B cell (primary cell): ENCODE data around the gene EIF4E2. TPM values are rescaled to one million over a fixed set of nuclear protein-coding genes. Genes with fewer than 3 reads are reported as not detected.

ENCODE experiments used
- ATAC-seq: fragments of 200-7000 bp; cut with Tn5 transposase; one replicate; pipeline ENCODE4 v1.10.0; 2021; ENCODE audit warnings: low read depth, mild to moderate bottlenecking, moderate number of reproducible peaks, moderate library complexity
- CTCF ChIA-PET: fragments of 350-600 bp; sonication (Branson Sonifier 250); formaldehyde crosslinking; loops from one replicate; lab custom pipeline; 2021; ENCODE audit warnings: antibody characterized with exemption, inconsistent platforms; lab: Charles Lee
- POLR2A ChIA-PET: fragments of 350-600 bp; sonication (Branson Sonifier 250); formaldehyde crosslinking; loops from one replicate; lab custom pipeline; 2021; ENCODE audit warnings: antibody characterized with exemption; lab: Charles Lee
- DNase-seq: peaks from one replicate; pipeline ENCODE4 v3.0.0; 2013
- H2AFZ ChIP-seq: 2 replicates; pipeline ENCODE4 v1.6.1; 2012; ENCODE audit warnings: mild to moderate bottlenecking, low read depth, low read length; ENCODE audit not compliant: insufficient read depth, poor library complexity, severe bottlenecking
- H3K27ac ChIP-seq, 2 donors: 1 replicate in 1 of 2; 2 replicates in 1 of 2; pipeline ENCODE4 v1.5.1; 2012 to 2013; ENCODE audit warnings: low read length in 2 of 2, mild to moderate bottlenecking in 2 of 2, moderate library complexity in 1 of 2
- H3K27me3 ChIP-seq, 4 experiments: fragments of 200-600 bp in 1 of 4; sonication (generic) in 1 of 4; replicated peaks in 1 of 4; 1 replicate in 2 of 4; 2 replicates in 2 of 4; pipeline versions ENCODE4 v1.6.1 to v1.7.0; 2013 to 2016; ENCODE audit warnings: low read length in 3 of 4, mild to moderate bottlenecking in 2 of 4, mixed read lengths in 1 of 4, moderate library complexity in 1 of 4; ENCODE audit not compliant: insufficient read depth in 4 of 4, control insufficient read depth in 3 of 4; ENCODE audit errors: control extremely low read depth in 1 of 4
- H3K36me3 ChIP-seq, 2 experiments: replicated peaks in 1 of 2; 1 replicate in 1 of 2; 2 replicates in 1 of 2; pipeline versions ENCODE4 v1.6.1 to v1.7.1; 2013; ENCODE audit warnings: low read length in 1 of 2; ENCODE audit not compliant: insufficient read depth in 2 of 2, control insufficient read depth in 1 of 2; ENCODE audit errors: control extremely low read depth in 1 of 2, extremely low read depth in 1 of 2
- H3K4me1 ChIP-seq, 2 donors: fragments of 200-600 bp in 1 of 2; sonication (generic) in 1 of 2; 1 replicate in 1 of 2; 2 replicates in 1 of 2; pipeline versions ENCODE4 v1.5.1 to v1.6.1; 2013 to 2017; ENCODE audit warnings: low read length in 2 of 2; ENCODE audit not compliant: control insufficient read depth in 2 of 2, insufficient read depth in 2 of 2
- H3K4me2 ChIP-seq: replicated peaks from 2 replicates; pipeline ENCODE3; 2012; ENCODE audit warnings: mild to moderate bottlenecking, low read depth, low read length; ENCODE audit not compliant: poor library complexity, severe bottlenecking
- H3K4me3 ChIP-seq, 5 experiments: fragments of 200-600 bp in 1 of 5; sonication (generic) in 1 of 5; 1 replicate in 3 of 5; 2 replicates in 2 of 5; pipeline versions ENCODE4 v1.5.1 to v1.7.0; 2011 to 2016; ENCODE audit warnings: low read length in 4 of 5, mild to moderate bottlenecking in 4 of 5, low read depth in 2 of 5, control low read depth in 1 of 5, moderate library complexity in 1 of 5; ENCODE audit not compliant: insufficient read depth in 1 of 5; ENCODE audit errors: control extremely low read depth in 1 of 5, extremely low read depth in 1 of 5
- H3K79me2 ChIP-seq: fragments of 200-600 bp; sonication (generic); one replicate; pipeline ENCODE4 v1.6.0; 2016; ENCODE audit warnings: low read length; ENCODE audit not compliant: control insufficient read depth, insufficient read depth
- H3K9ac ChIP-seq: fragments of 200-600 bp; sonication (generic); 2 replicates; pipeline ENCODE4 v1.6.1; 2017; ENCODE audit warnings: mild to moderate bottlenecking, low read length, moderate library complexity
- H3K9me3 ChIP-seq, 3 donors: one replicate each; pipeline versions ENCODE4 v1.6.1 to v1.7.1; 2013; ENCODE audit warnings: low read length in 2 of 3; ENCODE audit not compliant: control insufficient read depth in 2 of 3, insufficient read depth in 1 of 3; ENCODE audit errors: control extremely low read depth in 1 of 3
- H4K20me1 ChIP-seq: 2 replicates; pipeline ENCODE4 v1.6.0; 2012; ENCODE audit warnings: mild to moderate bottlenecking, low read length; ENCODE audit not compliant: insufficient read depth, control insufficient read depth, poor library complexity, severe bottlenecking
- H3K27ac Mint-ChIP-seq: one replicate; pipeline ENCODE4 v1.8.0; 2021; ENCODE audit warnings: mixed read lengths
- H3K27me3 Mint-ChIP-seq: one replicate; pipeline ENCODE4 v1.8.0; 2021; ENCODE audit warnings: mixed read lengths
- H3K4me1 Mint-ChIP-seq: one replicate; pipeline ENCODE4 v1.8.0; 2021; ENCODE audit warnings: mixed read lengths
- H3K4me3 Mint-ChIP-seq: one replicate; pipeline ENCODE4 v1.8.0; 2021; ENCODE audit warnings: mixed read lengths
- H3K9me3 Mint-ChIP-seq: one replicate; pipeline ENCODE4 v1.8.0; 2022; ENCODE audit warnings: mixed read lengths; ENCODE audit not compliant: insufficient read depth
- CTCF ChIP-seq: fragments of 200-600 bp; IDR thresholded peaks from one replicate; pipeline ENCODE4 v1.8.0; 2022; ENCODE audit warnings: antibody characterized with exemption, mild to moderate bottlenecking
- WGBS: methylation state at CpG from one replicate; pipeline ENCODE4 v1.1.5; 2013; ENCODE audit warnings: missing lambda C conversion rate; ENCODE audit not compliant: insufficient coverage; 5-methylcytosine and 5-hydroxymethylcytosine counted together
- intact Hi-C: fragments of 100-400 bp; cut with micrococcal nuclease; formaldehyde crosslinking; loops from one replicate; pipeline ENCODE4 v1.10.0; 2022
- polyA plus RNA-seq: library from polyadenylated mRNA; depleted of rRNA; stranded (reverse); fragments of >200 nt; gene quantifications from 2 replicates; pipeline ENCODE4 v1.2.3, GENCODE V29; 2012
- total RNA-seq, 2 donors: library from RNA; stranded (reverse); fragments of 120-200 nt in 1 of 2; gene quantifications; 1 replicate in 1 of 2; 2 replicates in 1 of 2; pipeline versions ENCODE4 v1.2.3 to v1.2.4, GENCODE V29; 2013 to 2022

Gene EIF4E2
- total and polyA plus RNA-seq, 2 donors (not counting 1 experiment from before 2014, with no cell fraction given) = 17.9 to 67.0 TPM

- 91% methylated on average over 14 of the region's 17 CpGs for WGBS
Measured at GRCh38 chr2:232540441-232541041, 9.9 kb upstream of the EIF4E2 start.

More at GRCh38 chr2:232540441-232541041, 9.9 kb upstream of the EIF4E2 start:
- Mint-ChIP-seq H3K27me3 (peaks cover 19% of the 10 kb centered on the region), H3K4me3 (no peak overlapping the region), H3K9me3 (peaks cover 5% of the 10 kb centered on the region), H3K4me1 (peaks cover 13% of the 10 kb centered on the region), H3K27ac (no peak overlapping the region)
- H3K4me3 ChIP-seq = no peak overlapping the region
- H3K9ac ChIP-seq = no peak overlapping the region
- ChIA-PET CTCF (no interaction called here), POLR2A (no interaction called here)
- H3K36me3 ChIP-seq = peaks cover 0 to 4% of the 10 kb centered on the region in 2 experiments
- TF ChIP-seq CTCF = no peak
- no peak overlapping the region for H2AFZ ChIP-seq
- peaks cover 9% of the 10 kb centered on the region for H3K79me2 ChIP-seq
- H3K27ac ChIP-seq = no peak overlapping the region
- peaks cover 0 to 20% (median 7%) of the 10 kb centered on the region in 3 donors for H3K9me3 ChIP-seq
- H3K27me3 ChIP-seq = peaks cover 0 to 18% (median 7%) of the 10 kb centered on the region in 4 experiments
- H3K4me1 ChIP-seq = peaks cover 0 to 9% of the 10 kb centered on the region in 2 donors
- no peak for ATAC-seq
- DNase-seq = no peak
- H3K4me2 ChIP-seq = no peak overlapping the region
- intact Hi-C loops = no loop called here
- peaks cover 5% of the 10 kb centered on the region for H4K20me1 ChIP-seq
